Right lobe of liver (tissue), 4 donors: ENCODE data around the gene SGSH.

Experiments used
- POLR2A ChIP-seq: fragments of 450-650 bp; IDR thresholded peaks from one replicate; pipeline ENCODE4 v1.6.1; 2017; ENCODE audit warnings: antibody characterized with exemption, mild to moderate bottlenecking
- TF ChIP-seq, protein P1 (sequence below), 4 donors: fragments of 200-600 bp in 3 of 4; fragments of 450-650 bp in 1 of 4; IDR thresholded peaks; one replicate each; pipeline versions ENCODE4 v1.5.1 to v1.8.0; 2016 to 2022; ENCODE audit warnings: antibody characterized with exemption in 4 of 4, mild to moderate bottlenecking in 2 of 4
- donor health status: DM: no; HTN: no; CAD: no.
- donor health status: DM: no; HTN: no; CAD: no.
- donor health status: DM: no; HTN: yes; CAD: no.

DNA sequence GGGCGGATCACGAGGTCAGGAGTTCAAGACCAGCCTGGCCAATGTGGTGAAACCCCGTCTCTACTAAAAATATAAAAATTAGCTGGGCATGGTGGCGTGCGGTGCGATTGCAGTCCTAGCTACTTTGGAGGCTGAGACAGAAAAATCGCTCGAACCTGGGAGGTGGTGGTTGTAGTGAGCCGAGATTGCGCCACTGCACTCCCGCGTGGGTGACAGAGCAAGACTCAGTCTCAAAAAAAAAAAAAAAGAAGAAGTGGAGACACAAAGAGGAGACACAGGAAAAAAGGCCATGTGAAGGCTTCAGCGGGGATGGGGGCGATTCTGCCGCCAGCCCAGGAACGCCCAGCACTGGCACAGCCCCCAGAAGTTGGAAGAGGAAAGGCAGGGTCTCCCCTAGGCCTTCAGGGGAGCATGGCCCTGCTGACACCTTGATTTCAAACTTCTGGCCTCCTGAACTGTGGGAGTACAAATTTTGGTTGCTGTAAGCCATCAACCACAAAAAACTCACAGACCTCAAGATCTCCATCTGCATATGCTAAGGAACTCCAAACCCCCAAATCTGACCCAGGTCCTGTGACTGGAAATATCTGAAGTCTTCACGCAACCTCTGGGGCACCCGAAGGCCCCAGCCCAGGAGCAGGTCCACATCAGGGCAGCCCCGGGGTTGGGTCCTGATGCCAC lies 7.0 kb downstream of the SGSH start:
- TF ChIP-seq, protein P1, sequence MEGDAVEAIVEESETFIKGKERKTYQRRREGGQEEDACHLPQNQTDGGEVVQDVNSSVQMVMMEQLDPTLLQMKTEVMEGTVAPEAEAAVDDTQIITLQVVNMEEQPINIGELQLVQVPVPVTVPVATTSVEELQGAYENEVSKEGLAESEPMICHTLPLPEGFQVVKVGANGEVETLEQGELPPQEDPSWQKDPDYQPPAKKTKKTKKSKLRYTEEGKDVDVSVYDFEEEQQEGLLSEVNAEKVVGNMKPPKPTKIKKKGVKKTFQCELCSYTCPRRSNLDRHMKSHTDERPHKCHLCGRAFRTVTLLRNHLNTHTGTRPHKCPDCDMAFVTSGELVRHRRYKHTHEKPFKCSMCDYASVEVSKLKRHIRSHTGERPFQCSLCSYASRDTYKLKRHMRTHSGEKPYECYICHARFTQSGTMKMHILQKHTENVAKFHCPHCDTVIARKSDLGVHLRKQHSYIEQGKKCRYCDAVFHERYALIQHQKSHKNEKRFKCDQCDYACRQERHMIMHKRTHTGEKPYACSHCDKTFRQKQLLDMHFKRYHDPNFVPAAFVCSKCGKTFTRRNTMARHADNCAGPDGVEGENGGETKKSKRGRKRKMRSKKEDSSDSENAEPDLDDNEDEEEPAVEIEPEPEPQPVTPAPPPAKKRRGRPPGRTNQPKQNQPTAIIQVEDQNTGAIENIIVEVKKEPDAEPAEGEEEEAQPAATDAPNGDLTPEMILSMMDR (IDR thresholded peaks at IDR 0.05), result no peak
- no peak for TF ChIP-seq POLR2A
